Parathyroid adenoma (tissue), 2 donors: ENCODE measurements around the gene PHYHIPL.

Experiments used
- H2AFZ ChIP-seq: fragments of 300-600 bp; sonication (generic); one replicate; pipeline ENCODE4 v1.7.0; 2017; ENCODE audit warnings: antibody characterized with exemption, mild to moderate bottlenecking
- H3K27ac ChIP-seq: fragments of 300-600 bp; sonication (generic); one replicate; pipeline ENCODE4 v1.7.0; 2017
- H3K27me3 ChIP-seq: fragments of 300-600 bp; sonication (generic); one replicate; pipeline ENCODE4 v1.7.0; 2017; ENCODE audit warnings: low read length; ENCODE audit not compliant: control insufficient read depth, insufficient read depth
- H3K36me3 ChIP-seq: fragments of 300-600 bp; sonication (generic); one replicate; pipeline ENCODE4 v1.7.0; 2017; ENCODE audit warnings: low read length; ENCODE audit not compliant: control insufficient read depth, insufficient read depth
- H3K4me1 ChIP-seq: fragments of 300-600 bp; sonication (generic); one replicate; pipeline ENCODE4 v1.7.0; 2017; ENCODE audit warnings: control low read depth
- H3K4me2 ChIP-seq: fragments of 300-600 bp; sonication (generic); one replicate; pipeline ENCODE4 v1.7.0; 2017; ENCODE audit warnings: low read length
- H3K4me3 ChIP-seq: fragments of 300-600 bp; sonication (generic); one replicate; pipeline ENCODE4 v1.7.0; 2017; ENCODE audit warnings: low read depth, low read length
- H3K79me2 ChIP-seq: fragments of 300-600 bp; sonication (generic); one replicate; pipeline ENCODE4 v1.7.0; 2017; ENCODE audit warnings: control low read depth
- H3K9ac ChIP-seq: fragments of 300-600 bp; sonication (generic); one replicate; pipeline ENCODE4 v1.7.0; 2017; ENCODE audit warnings: mild to moderate bottlenecking
- H3K9me3 ChIP-seq: fragments of 300-600 bp; sonication (generic); one replicate; pipeline ENCODE4 v1.7.0; 2017; ENCODE audit warnings: low read length; ENCODE audit not compliant: control insufficient read depth
- CTCF ChIP-seq: fragments of 300-600 bp; sonication (generic); IDR thresholded peaks from one replicate; pipeline ENCODE4 v1.7.0; 2017; ENCODE audit warnings: antibody characterized with exemption, mild to moderate bottlenecking
- donor health status: primary hyperparathyroidism.

The PHYHIPL gene

DNA sequence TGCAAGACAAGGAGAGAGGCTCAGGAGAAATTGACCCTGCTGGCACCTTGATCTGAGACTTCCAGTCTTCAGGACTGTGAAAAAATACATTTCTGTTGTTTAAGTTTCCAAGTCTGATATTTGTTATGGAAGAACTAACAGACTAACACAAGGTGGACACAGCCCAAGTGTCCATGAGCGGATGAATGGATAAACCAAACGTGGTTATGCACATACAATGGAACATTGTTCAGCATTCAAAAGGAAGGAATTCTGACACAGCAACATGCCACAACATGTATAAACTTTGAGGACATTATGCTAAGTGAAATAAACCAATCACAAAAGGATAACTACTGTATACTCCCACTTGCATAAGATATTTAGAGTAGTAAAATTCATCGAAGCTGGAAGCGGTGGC, 109.4 kb downstream of the PHYHIPL start:
- H3K4me2 ChIP-seq = no peak overlapping the region
- no peaks in the 10 kb centered on the region for H3K27me3 ChIP-seq
- no peaks in the 10 kb centered on the region for H3K9me3 ChIP-seq
- no peak for TF ChIP-seq CTCF
- H3K4me1 ChIP-seq = peaks cover 6% of the 10 kb centered on the region
- H3K36me3 ChIP-seq = no peaks in the 10 kb centered on the region
- no peak overlapping the region for H2AFZ ChIP-seq
- H3K4me3 ChIP-seq = no peak overlapping the region
- H3K79me2 ChIP-seq = no peaks in the 10 kb centered on the region
- no peak overlapping the region for H3K9ac ChIP-seq
- no peak overlapping the region for H3K27ac ChIP-seq

- Histone ChIP-seq H2AFZ (no peak overlapping the region), H3K9me3 (no peaks in the 10 kb centered on the region), H3K27ac (no peak overlapping the region), H3K4me1 (peaks cover 6% of the 10 kb centered on the region), H3K9ac (no peak overlapping the region), H3K4me3 (no peak overlapping the region), H3K79me2 (no peaks in the 10 kb centered on the region), H3K36me3 (no peaks in the 10 kb centered on the region), H3K4me2 (no peak overlapping the region), H3K27me3 (no peaks in the 10 kb centered on the region)
- no peak for TF ChIP-seq CTCF
These were observed 111.3 kb downstream of the PHYHIPL start for GRCh38 chr10:59287587-59288255.

GRCh38 chr10:59289853-59290252, 113.4 kb downstream of the PHYHIPL start:
- Histone ChIP-seq H3K27me3 (no peaks in the 10 kb centered on the region), H2AFZ (no peak overlapping the region), H3K27ac (no peak overlapping the region), H3K4me2 (no peak overlapping the region), H3K36me3 (no peaks in the 10 kb centered on the region), H3K4me1 (no peaks in the 10 kb centered on the region), H3K9me3 (no peaks in the 10 kb centered on the region), H3K9ac (no peak overlapping the region), H3K4me3 (no peak overlapping the region), H3K79me2 (no peaks in the 10 kb centered on the region)
- TF ChIP-seq CTCF = no peak

GRCh38 chr10:59290448-59290847, 114.0 kb downstream of the PHYHIPL start:
- Histone ChIP-seq H3K27ac (no peak overlapping the region), H2AFZ (no peak overlapping the region), H3K9me3 (no peaks in the 10 kb centered on the region), H3K79me2 (no peaks in the 10 kb centered on the region), H3K9ac (no peak overlapping the region), H3K4me1 (no peaks in the 10 kb centered on the region), H3K4me2 (no peak overlapping the region), H3K27me3 (no peaks in the 10 kb centered on the region), H3K4me3 (no peak overlapping the region), H3K36me3 (no peaks in the 10 kb centered on the region)
- TF ChIP-seq CTCF = peak; percentile 14
